Right cardiac atrium (tissue), 5 donors: ENCODE data around the gene LRTM1. TPM values are rescaled to one million over a fixed set of nuclear protein-coding genes. Genes with fewer than 3 reads are reported as not detected.

Experiments used
- ATAC-seq, 2 donors: fragments of 200-7000 bp; cut with Tn5 transposase; one replicate each; pipeline versions ENCODE4 v1.8.0 to v1.9.1; 2020; ENCODE audit warnings: moderate library complexity in 2 of 2, mild to moderate bottlenecking in 1 of 2
- DNase-seq, 3 donors: peaks; one replicate each; pipeline ENCODE4 v3.0.0-alpha.2; 2020
- H3K27ac ChIP-seq: one replicate; pipeline ENCODE4 v1.5.1; 2013; ENCODE audit warnings: mild to moderate bottlenecking, low read length, control low read depth, moderate library complexity
- H3K27me3 ChIP-seq: one replicate; pipeline ENCODE4 v1.6.1; 2013; ENCODE audit not compliant: control insufficient read depth, insufficient read depth
- H3K4me1 ChIP-seq: one replicate; pipeline ENCODE4 v1.6.1; 2013; ENCODE audit warnings: low read length; ENCODE audit not compliant: control insufficient read depth, insufficient read depth
- H3K4me3 ChIP-seq: one replicate; pipeline ENCODE4 v1.5.1; 2013; ENCODE audit warnings: low read length, control low read depth
- H3K9me3 ChIP-seq: one replicate; pipeline ENCODE4 v1.6.1; 2013; ENCODE audit warnings: low read length; ENCODE audit not compliant: control insufficient read depth
- WGBS: extraction: QIAGEN DNeasy Blood & Tissue Kit; methylation state at CpG from one replicate; pipeline ENCODE4 v1.1.7; 2013; 5-methylcytosine and 5-hydroxymethylcytosine counted together
- intact Hi-C, 4 donors: fragments of 100-400 bp; cut with DNase I; formaldehyde crosslinking; loops; one replicate each; pipeline versions ENCODE4 v1.11.0 to v1.14.0; 2022 to 2023
- polyA plus RNA-seq: library from polyadenylated mRNA; stranded (reverse); fragments of 200-250 nt; gene quantifications from one replicate; pipeline ENCODE4 v1.2.3, GENCODE V29; 2013
- total RNA-seq, 4 donors: library from RNA; stranded (reverse); fragmentation: NEBNext Ultra II Directional; extraction: Animal tissue kit (Norgen Biotek cat#: 25700); gene quantifications; one replicate each; pipeline ENCODE4 v1.2.1, GENCODE V29; 2021
- donor health status: healthy with polysubstance abuse.
- donor health status: DM: no; HTN: yes; CAD: no.
- donor health status: DM: no; HTN: no; CAD: no.
- donor health status: DM: no; HTN: yes; CAD: no; lungs with severe emphysema.
- donor health status: DM: yes; HTN: yes; CAD: no.

LRTM1 gene
- total and polyA plus RNA-seq, 5 donors: not detected

DNA sequence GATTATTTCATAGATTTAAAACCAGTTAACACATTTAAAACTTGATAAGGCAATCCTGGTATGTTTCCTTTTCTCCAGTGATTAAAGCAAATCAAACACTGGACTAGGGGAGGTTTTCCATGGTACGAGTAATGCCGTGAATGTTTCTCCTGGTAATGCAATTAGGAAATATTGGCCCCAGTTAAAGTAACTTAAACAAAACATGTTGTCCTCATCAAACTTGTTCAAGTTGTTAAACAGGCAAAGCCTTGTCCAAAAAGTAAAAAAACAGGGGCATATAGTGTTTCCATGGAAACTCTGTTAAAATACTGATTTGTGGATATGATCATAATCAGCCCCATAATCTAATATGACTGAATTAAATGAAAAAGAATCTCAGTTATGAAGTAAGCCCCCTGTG, 13.1 kb upstream of the LRTM1 start:
- DNase-seq (no peak), ATAC-seq (no peak)
- Histone ChIP-seq H3K4me3 (no peak overlapping the region), H3K27me3 (no peaks in the 10 kb centered on the region), H3K4me1 (no peaks in the 10 kb centered on the region), H3K27ac (no peak overlapping the region), H3K9me3 (no peaks in the 10 kb centered on the region)
- intact Hi-C loops: no loop called here
- WGBS: 76% methylated on average over 2 of the region's 2 CpGs

DNA sequence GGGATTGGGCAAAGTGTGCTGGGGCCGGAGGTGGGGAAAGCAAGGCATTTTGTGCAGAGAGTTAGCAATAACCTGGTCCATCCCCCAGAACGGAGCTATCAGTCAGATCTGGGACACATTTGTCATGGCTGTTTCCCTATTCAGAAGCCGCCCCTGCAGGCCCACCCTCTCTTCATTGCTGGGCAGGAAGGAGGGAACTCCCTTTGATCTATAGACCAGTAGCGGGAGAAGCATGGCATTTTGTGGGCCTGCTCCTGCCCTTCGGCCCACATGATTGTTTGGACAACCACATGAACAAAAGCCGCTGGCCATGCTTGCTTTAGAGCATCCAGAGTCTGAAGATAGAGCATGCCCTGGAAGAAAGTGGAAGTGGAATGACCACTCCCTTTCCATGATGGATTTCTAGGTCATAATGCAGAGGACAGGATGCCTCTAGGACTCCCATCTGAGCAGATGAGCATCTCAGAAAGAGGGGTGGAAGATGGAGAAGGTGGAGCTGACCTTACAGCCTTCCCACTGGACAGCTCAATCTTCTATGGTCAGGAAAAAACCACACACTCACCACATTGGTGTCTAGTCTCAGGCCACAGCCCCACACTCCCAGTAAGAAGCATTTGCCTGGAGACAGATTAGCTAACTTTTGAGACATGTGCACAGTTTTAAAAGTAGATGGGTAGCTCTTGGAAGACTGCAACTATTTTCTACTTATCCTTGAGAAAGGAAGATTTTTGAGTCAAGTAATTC, 11.9 kb upstream of the LRTM1 start:
- intact Hi-C loops: no loop called here
- DNase-seq (no peak), ATAC-seq (no peak)
- Histone ChIP-seq H3K4me3 (no peak overlapping the region), H3K9me3 (no peaks in the 10 kb centered on the region), H3K27ac (no peak overlapping the region), H3K4me1 (no peaks in the 10 kb centered on the region), H3K27me3 (no peaks in the 10 kb centered on the region)
- 79% methylated on average over 6 of the region's 6 CpGs for WGBS

DNA sequence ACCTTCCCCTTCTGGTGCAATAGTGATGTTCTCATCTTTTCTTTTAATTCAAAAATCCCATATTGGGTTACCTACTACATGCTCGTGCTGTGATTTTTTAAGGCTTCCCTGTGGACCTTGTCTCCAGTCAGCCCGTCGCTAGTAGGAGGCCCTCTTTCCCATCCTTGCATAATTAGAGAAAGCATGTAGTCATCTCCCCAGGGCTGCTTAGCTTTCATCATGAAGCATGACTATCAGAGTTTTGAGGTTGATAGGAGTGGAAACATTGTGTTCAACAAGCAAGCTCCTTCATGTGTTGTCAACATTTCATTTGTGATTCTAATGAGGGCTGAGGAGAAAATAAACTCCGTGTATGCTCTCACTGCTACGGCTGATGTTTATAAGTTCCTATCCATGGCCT, 8.7 kb upstream of the LRTM1 start:
- Histone ChIP-seq H3K9me3 (no peaks in the 10 kb centered on the region), H3K27me3 (no peaks in the 10 kb centered on the region), H3K4me1 (no peaks in the 10 kb centered on the region), H3K27ac (no peak overlapping the region), H3K4me3 (no peak overlapping the region)
- peak in 1 of 2 donors; percentile 54 for ATAC-seq
- WGBS: 47% methylated on average over 5 of the region's 5 CpGs
- no peak for DNase-seq
- intact Hi-C loops: no loop called here

DNA sequence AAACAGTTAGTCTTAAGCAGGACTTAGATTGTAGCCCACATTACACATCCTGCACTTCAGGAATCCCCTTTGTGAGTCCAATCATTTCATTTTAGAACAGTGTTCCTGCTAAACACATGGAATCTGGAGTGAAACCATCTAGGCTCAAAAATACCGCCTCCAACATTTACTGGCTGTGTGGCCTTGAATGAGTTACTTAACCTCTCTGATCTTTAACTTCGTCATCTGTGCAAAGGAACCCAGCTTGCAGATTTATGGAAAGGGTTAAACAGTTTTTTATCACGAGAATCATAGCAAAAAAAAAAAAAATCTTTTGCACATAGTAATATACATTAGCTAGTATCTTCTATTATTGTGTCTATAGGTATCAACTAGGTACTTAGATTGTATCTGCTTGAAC, 8.0 kb upstream of the LRTM1 start:
- H3K4me3 ChIP-seq: no peak overlapping the region
- H3K27me3 ChIP-seq: no peaks in the 10 kb centered on the region
- H3K4me1 ChIP-seq: no peaks in the 10 kb centered on the region
- intact Hi-C loops: no loop called here
- no peaks in the 10 kb centered on the region for H3K9me3 ChIP-seq
- 83% methylated on average over 3 of the region's 3 CpGs for WGBS
- no peak for ATAC-seq
- no peak for DNase-seq
- no peak overlapping the region for H3K27ac ChIP-seq

- H3K27ac ChIP-seq: no peak overlapping the region
- H3K4me1 ChIP-seq: no peaks in the 10 kb centered on the region
- peak in 1 of 2 donors; percentile 66 for ATAC-seq
- no peaks in the 10 kb centered on the region for H3K9me3 ChIP-seq
- H3K4me3 ChIP-seq: no peak overlapping the region
- DNase-seq: peak; percentile 42 to 77 (median 54)
- intact Hi-C loops: no loop called here
- H3K27me3 ChIP-seq: no peaks in the 10 kb centered on the region
- WGBS: 40% methylated on average over 4 of the region's 4 CpGs
Measured at GRCh38 chr3:54932606-54933005, 4.7 kb upstream of the LRTM1 start.

DNA sequence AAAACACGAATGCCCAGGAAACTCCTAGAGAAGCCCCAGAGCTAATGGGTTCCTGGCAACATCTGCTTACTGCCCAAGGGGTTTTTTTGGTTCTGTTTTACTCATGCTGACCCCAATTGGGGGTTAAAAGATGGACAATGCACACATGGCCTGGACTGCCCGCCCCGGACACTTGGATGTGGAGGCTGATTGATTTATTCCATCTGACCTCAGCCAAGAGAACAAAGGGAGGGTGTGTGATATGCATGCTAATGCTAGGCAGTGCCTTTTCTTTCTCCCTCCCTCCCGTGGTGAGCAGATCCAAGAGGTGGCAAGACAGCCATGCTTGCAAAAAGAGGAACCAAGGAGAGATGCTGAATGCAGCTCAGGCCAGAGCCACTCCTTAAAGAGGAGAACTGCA, 3.3 kb upstream of the LRTM1 start:
- intact Hi-C loops: no loop called here
- DNase-seq (no peak), ATAC-seq (no peak)
- WGBS: 62% methylated on average over 4 of the region's 4 CpGs
- Histone ChIP-seq H3K27ac (no peak overlapping the region), H3K4me1 (no peaks in the 10 kb centered on the region), H3K4me3 (no peak overlapping the region), H3K9me3 (no peaks in the 10 kb centered on the region), H3K27me3 (no peaks in the 10 kb centered on the region)

DNA sequence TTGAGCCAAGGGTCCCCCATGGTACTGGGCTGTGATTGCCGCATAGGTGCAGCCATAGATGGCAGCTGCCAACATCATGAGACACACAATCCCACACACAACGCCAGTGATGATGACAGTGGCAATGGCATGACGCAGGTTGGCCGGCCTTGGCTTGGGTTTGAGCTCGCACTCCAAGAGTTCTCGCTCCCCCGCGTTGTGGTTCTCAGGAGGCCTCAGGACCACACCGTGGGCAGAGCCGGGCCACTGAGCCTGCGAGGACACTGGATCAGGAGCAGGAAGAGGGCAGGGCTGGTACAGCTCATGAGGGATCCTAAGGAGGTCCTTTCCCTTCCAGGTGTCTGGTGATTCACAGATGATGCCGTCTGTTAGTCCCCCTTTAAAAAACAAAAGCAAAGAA, 9.3 kb downstream of the LRTM1 start:
- 95% methylated on average over 12 of the region's 12 CpGs for WGBS
- Histone ChIP-seq H3K27me3 (no peaks in the 10 kb centered on the region), H3K27ac (no peak overlapping the region), H3K4me3 (no peak overlapping the region), H3K4me1 (no peaks in the 10 kb centered on the region), H3K9me3 (no peaks in the 10 kb centered on the region)
- DNase-seq: no peak
- intact Hi-C loops: no loop called here
- no peak for ATAC-seq

GRCh38 chr3:54917862-54918261, 10.0 kb downstream of the LRTM1 start:
- intact Hi-C loops: no loop called here
- WGBS: 89% methylated on average over 4 of the region's 4 CpGs
- no peaks in the 10 kb centered on the region for H3K4me1 ChIP-seq
- no peak overlapping the region for H3K27ac ChIP-seq
- H3K9me3 ChIP-seq: no peaks in the 10 kb centered on the region
- H3K4me3 ChIP-seq: no peak overlapping the region
- no peak for ATAC-seq
- DNase-seq: no peak
- no peaks in the 10 kb centered on the region for H3K27me3 ChIP-seq

DNA sequence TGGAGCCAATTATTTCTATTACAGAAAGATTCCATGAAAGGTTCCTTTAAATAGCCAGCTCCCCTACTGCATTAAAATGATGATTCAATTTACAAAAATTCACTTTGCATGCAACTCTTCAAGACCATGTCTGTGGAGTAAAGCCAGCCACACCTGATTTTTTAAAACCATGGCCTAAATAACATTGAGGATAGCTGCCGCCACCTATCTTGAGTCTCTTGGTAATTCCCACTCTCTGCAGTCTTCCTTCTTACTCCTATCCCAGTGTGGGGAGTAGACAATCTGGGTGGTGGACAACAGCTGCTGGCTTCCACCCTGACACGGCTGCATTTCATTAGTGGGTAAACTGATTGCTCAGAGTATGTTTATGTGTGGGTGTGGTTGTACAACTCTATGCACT, 10.7 kb downstream of the LRTM1 start:
- no peak for ATAC-seq

DNA sequence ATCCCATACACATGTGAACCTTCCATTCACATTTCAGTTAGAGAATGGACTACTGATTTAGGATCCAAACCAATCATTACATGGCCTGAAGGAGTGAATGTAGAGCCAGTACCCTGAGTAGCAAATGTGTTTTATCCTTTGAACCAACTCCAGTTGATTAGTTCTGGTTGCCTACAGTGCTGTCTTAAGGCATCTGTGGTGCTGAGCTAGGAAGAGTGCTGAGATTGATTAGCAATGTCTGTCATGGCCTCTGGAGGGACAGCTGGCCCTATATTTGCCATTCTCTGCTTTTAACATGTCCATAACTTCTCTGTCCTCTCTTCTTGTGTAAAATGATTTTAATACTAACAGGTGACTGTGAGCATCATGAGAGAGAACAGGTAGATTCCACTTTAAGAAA, 11.1 kb downstream of the LRTM1 start:
- H3K9me3 ChIP-seq: no peaks in the 10 kb centered on the region
- intact Hi-C loops: no loop called here
- no peak overlapping the region for H3K27ac ChIP-seq
- H3K4me1 ChIP-seq: no peaks in the 10 kb centered on the region
- H3K27me3 ChIP-seq: no peaks in the 10 kb centered on the region
- no peak overlapping the region for H3K4me3 ChIP-seq
- DNase-seq (no peak), ATAC-seq (no peak)

More for the DNA sequence above, 10.7 kb downstream of the LRTM1 start:
- WGBS: 88% methylated on average over 2 of the region's 2 CpGs
- no peaks in the 10 kb centered on the region for H3K27me3 ChIP-seq
- H3K4me3 ChIP-seq: no peak overlapping the region
- no peaks in the 10 kb centered on the region for H3K4me1 ChIP-seq
- no peaks in the 10 kb centered on the region for H3K9me3 ChIP-seq
- no peak overlapping the region for H3K27ac ChIP-seq
- intact Hi-C loops: no loop called here
- no peak for DNase-seq

GRCh38 chr3:54915976-54916375, 11.9 kb downstream of the LRTM1 start:
- intact Hi-C loops: no loop called here
- no peak for DNase-seq

GRCh38 chr3:54915181-54915580, 12.7 kb downstream of the LRTM1 start:
- Histone ChIP-seq H3K27ac (no peak overlapping the region), H3K9me3 (no peaks in the 10 kb centered on the region), H3K27me3 (no peaks in the 10 kb centered on the region), H3K4me1 (no peaks in the 10 kb centered on the region), H3K4me3 (no peak overlapping the region)
- intact Hi-C loops: no loop called here
- 67% methylated on average over 4 of the region's 4 CpGs for WGBS
- no peak for ATAC-seq
- DNase-seq: no peak

More at GRCh38 chr3:54915976-54916375, 11.9 kb downstream of the LRTM1 start:
- Histone ChIP-seq H3K27me3 (no peaks in the 10 kb centered on the region), H3K9me3 (no peaks in the 10 kb centered on the region), H3K4me3 (no peak overlapping the region), H3K4me1 (no peaks in the 10 kb centered on the region), H3K27ac (no peak overlapping the region)
- ATAC-seq: no peak
- WGBS: 78% methylated on average over 8 of the region's 8 CpGs
